Hepatic stellate cell (primary cell): ENCODE measurements around the gene F12.

Experiments
- DNase-seq: peaks from one replicate; pipeline ENCODE4 v3.0.0; 2011; ENCODE audit warnings: low spot score

F12 gene

GRCh38 chr5:177412603-177413233, 3.4 kb upstream of the F12 start:
- DNase-seq = no peak

- no peak for DNase-seq
Observed at GRCh38 chr5:177410575-177410974, 1.2 kb upstream of the F12 start.

GRCh38 chr5:177405805-177406204, 3.6 kb downstream of the F12 start:
- DNase-seq = no peak

- DNase-seq = no peak
Observed at GRCh38 chr5:177405312-177405711, 4.1 kb downstream of the F12 start.

- DNase-seq = no peak
Observed at GRCh38 chr5:177404641-177405179, 4.7 kb downstream of the F12 start.

- DNase-seq = peak; percentile 93
Observed at GRCh38 chr5:177403792-177404640, 5.3 kb downstream of the F12 start.

- peak; percentile 56 for DNase-seq
Observed at GRCh38 chr5:177403102-177403791, 6.1 kb downstream of the F12 start.

GRCh38 chr5:177402271-177403043, 6.9 kb downstream of the F12 start:
- peak; percentile 72 for DNase-seq

GRCh38 chr5:177399997-177400868, 9.1 kb downstream of the F12 start, which contains the start of gene PFN3:
PFN3 (minus strand) TSS chr5:177400661; CDS start chr5:177400576, 85 bp downstream.
- no peak for DNase-seq

- no peak for DNase-seq
Observed at GRCh38 chr5:177397875-177398390, 11.4 kb downstream of the F12 start.

- DNase-seq = no peak
Observed at GRCh38 chr5:177396807-177397206, 12.6 kb downstream of the F12 start.

GRCh38 chr5:177396078-177396477, 13.3 kb downstream of the F12 start:
- DNase-seq = no peak

- DNase-seq = no peak
Observed at GRCh38 chr5:177393990-177394389, 15.4 kb downstream of the F12 start.

GRCh38 chr5:177393206-177393765, 16.1 kb downstream of the F12 start:
- DNase-seq = no peak

GRCh38 chr5:177392765-177393164, 16.6 kb downstream of the F12 start:
- DNase-seq = no peak

- DNase-seq = peak; percentile 92
Observed at GRCh38 chr5:177390363-177391300, 18.7 kb downstream of the F12 start.

- DNase-seq = peak; percentile 83
Observed at GRCh38 chr5:177389241-177390169, 19.9 kb downstream of the F12 start.

GRCh38 chr5:177388521-177389052, 20.8 kb downstream of the F12 start:
- no peak for DNase-seq
